Cardiac septum (tissue), 1 donor: ENCODE data around the gene TNFRSF18. TPM values are rescaled to one million over a fixed set of nuclear protein-coding genes. Genes with fewer than 3 reads are reported as not detected.

Experiments used
- DNase-seq: peaks from one replicate; pipeline ENCODE4 v3.0.0-alpha.2; 2020; ENCODE audit warnings: low spot score
- intact Hi-C: fragments of 100-400 bp; cut with DNase I; formaldehyde crosslinking; loops from one replicate; pipeline ENCODE4 v1.14.0; 2022
- total RNA-seq: library from RNA; stranded (reverse); fragmentation: NEBNext Ultra II Directional; extraction: Animal tissue kit (Norgen Biotek cat#: 25700); gene quantifications from one replicate; pipeline ENCODE4 v1.2.1, GENCODE V29; 2021
- donor health status: DM: no; HTN: no; CAD: no.

TNFRSF18 gene
- total RNA-seq, 1 donor from 2014 or later = 0.19 TPM

DNA sequence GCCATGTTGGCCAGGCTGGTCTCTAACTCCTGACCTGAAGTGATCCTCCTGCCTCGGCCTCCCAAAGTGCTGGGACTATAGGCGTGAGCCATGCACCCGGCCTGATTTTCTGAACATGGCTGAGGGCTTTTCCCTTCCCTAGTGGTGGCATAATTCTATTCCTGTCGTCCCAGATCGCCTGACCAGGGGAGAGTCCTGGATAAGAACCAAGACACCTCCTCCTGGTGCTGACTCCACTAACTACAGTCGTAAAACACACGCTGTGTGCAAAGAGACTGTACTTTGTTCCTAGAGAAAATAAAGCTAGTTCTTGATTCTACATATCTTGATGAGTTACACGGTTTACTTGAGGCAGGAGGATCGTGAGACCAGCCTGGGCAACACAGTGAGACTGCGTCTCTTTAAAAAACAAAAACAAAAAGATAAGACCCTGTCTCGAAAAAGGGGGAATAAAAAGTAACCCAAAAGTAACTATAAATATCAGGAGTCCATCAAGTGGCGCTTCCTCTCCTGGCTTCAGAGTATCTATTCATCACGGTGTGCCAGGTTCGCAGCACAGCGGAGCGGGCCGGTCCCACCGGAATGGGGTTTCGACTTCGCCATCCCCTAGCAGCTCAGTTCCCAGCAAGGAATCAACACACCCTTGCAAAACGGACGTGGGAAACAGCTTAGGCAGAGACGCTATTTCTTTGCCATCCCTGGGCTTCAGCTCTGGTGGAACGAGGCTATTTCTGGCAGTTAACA is 24.4 kb upstream of the TNFRSF18 start:
- DNase-seq = no peak
- intact Hi-C loops = loop anchor here (1.0 to 5.0 kb wide), 2 partner anchors 42 to 74 kb away; partner anchors contain the start of gene UBE2J2

DNA sequence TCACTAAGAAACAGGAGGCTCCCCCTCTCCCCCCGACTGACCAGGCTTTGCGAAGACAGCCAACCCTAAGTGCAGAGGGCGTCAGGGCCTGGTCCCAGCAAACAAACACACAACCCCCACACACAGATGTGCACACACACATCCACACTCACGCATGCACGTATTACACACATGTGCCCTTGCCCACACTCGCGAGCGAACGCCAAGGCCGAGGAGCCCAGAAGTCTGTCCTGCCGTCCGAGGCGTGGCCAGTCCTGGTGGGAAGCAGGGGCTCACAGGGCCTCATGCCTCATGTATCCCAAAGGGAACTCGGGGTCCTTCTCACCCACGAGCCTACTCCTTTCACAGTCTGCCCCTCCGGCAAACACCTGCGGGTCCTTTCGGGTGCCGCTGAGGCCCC is 23.4 kb upstream of the TNFRSF18 start:
- intact Hi-C loops = loop anchor here (5.0 kb wide), 1 partner anchor 72 kb away; no protein-coding TSS in a partner anchor
- DNase-seq = no peak

DNA sequence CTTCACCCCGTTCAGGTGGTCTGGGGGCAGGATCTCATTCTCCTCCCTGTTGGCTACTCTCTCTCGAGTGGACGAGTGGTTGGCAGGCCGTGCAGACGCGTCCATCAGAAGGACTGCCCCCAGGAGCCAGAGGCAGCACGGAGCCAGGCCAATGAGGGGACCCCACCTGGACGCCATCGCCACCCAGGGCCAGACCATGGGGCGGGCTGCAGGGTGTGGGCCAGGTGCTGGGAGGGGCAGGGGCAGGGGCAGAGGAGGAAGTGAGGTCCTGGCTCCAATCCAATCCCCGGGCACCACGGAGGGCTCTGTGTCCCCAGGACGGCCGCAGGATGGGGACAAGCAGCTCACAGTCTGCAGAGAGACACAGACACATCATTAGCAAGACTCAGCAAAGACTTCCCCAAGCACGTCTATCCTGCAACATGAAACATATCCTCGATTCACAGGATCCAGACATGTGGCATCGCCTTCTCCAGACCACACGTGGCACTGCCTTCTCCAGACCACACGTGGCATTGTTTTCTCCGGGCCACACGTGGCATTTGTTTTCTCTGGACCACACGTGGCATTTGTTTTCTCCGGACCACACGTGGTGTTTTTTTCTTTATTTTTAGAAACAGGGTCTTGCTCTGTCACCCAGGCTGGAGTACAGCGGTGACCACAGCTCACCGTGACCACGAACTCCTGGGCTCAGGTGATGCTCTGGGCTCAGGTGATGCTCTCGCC is 22.4 kb upstream of the TNFRSF18 start:
- no peak for DNase-seq

DNA sequence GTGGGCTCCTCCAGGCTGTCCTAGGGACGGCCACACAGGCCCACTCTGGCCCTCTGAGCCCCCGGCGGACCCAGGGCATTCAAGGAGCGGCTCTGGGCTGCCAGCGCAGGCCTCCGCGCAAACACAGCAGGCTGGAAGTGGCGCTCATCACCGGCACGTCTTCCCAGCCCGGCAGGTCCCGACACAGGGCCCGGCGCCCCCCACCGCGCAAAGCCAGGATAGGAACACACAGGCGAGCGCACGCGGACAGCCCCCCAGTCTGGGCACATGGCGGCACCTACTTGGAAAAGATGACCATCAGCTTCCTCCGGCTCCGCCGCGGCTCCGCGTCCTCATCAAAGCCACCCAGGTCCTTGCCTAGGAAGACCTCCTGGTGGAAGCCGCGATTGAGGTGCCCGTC is 21.8 kb upstream of the TNFRSF18 start:
- DNase-seq = no peak
- intact Hi-C loops = no loop called here

More for the DNA sequence above, 22.4 kb upstream of the TNFRSF18 start:
- intact Hi-C loops = no loop called here

DNA sequence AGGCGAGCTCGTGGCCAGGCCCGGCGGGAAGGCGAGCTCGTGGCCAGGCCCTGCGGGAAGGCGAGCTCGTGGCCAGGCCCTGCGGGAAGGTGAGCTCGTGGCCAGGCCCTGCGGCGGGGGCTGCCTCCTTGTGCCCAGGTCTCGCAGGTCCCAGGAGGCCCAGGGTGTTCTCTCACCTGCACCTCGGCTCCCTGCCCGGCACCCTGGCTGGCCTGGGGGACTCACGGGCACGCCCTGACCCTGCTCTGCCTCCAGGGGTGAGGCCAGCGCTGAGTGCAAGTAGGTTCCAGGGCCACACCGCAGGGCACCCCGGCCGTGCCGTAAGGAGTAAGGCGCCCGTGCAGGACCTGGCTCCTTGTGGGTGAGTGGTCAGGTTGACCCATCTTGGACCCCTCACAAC is 21.0 kb upstream of the TNFRSF18 start:
- intact Hi-C loops = no loop called here
- no peak for DNase-seq

DNA sequence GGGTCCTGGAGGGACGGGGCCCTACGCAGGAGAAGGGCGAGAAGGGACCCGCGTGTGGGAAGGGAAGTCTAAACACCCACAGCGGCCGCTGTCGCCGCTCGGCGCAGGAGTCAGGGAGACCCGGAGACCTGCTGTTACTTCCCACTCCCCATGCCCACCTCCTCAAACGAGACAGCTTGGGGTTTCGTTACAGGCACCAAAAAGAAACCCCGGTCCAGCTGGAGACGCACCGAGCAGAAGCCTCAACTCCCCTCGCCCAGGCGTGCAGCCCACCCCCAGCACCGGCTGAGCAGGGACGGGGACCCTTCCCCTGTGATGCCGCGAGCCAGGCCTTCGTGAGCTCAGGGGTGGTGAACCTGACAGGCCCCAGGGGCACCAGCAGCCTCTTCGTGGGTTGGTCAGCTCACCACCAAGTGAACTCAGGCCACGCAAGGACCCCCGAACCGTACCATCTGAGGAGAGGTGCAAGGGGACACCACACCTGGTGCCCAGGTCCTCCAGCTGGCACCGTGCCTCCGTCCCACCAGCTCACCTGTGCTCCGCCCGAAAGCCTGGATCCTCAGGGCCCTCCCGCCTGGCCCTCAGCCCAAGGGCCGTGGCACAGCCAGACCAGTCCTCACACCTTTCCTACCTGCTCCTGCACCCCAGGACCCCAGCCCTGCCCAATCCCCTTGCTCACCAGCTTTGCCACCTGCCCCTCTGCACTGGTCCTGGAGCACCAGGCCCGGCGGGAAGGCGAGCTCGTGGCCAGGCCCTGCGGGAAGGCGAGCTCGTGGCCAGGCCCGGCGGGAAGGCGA is 20.4 kb upstream of the TNFRSF18 start:
- intact Hi-C loops = no loop called here
- DNase-seq = no peak

DNA sequence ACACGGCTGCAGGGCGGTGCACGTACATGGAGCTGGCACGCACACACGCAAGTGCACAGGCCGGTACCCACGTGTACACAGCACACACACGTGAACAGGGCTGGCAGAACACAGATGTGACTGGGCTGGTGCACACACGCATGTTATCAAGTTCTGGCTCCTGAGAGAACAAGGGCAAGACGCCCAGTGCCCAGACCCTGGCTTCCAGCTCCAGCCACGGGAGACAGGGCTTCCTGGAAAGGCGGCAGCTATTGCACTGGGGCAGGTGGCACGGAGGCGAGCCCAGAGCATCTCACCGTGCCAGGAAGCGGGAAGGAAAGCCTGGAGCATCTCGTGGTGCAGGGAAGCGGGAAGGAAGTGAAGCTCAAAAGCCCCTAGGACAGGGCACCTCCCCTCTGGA is 19.5 kb upstream of the TNFRSF18 start:
- DNase-seq = no peak
- intact Hi-C loops = no loop called here

DNA sequence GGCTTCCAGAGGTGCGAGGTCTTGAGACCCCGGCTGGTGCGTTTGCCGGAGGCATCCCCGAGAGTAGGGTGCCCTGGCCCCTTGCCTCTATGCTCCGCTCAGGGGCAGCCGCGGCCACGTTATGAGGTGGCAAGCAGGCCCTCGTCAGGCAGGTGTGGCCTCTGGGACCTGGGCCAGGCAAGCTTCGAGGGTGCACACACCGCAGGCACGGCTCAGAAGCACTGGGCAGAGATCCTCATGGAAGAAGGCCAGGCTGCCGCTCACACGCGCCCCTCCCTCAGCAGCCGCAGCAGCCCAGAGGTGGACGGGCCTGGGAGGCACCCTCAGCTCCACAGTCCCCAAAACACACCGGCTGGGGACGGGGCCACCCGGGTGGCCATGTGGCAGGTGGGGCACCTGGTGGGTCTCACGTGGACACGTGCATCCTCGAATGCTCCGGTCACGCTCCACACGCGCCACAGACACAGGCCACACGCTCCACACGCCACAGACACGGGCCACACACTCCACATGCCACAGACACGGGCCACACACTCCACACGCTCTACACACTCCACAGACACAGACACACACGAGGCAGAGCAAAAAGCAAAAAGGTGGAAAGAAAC is 18.9 kb upstream of the TNFRSF18 start:
- no peak for DNase-seq
- intact Hi-C loops = no loop called here

DNA sequence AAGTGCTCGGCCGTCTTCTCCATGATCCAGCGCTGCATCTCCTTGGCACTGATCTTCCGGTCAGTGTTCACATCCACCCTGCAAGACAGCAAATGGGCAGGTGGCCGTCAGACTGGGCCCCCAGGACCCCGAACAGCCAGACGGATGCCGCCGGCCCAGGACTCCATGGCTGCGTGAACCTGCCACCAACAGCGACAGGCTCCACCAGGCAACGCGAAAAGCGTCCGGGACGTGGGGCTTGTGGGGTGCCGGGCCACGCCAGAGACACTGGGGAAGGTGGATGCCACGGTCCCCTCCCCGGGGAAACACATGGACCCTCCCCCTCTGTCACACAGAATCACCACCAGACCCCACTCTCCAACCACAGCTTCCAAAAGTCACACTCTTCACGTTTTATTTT is 17.5 kb upstream of the TNFRSF18 start:
- intact Hi-C loops = no loop called here
- no peak for DNase-seq

DNA sequence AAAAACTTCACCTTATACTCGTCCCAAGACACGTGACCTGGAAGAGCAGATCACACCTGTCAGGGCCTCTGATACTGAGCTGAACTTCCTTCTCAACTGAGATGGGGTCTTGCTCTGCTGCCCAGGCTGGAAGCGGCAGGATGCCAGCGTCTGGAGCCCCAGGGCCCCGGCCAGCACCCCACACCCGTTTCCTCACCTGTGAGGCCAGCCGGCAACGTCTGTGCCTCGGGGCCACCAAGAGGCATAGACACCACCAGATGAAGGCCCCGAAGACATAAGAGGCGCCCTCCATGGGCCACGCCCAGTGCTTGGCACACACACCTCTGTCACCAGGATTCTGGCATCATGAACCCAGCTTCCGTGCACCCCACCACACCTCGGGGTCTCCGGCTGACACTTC is 16.9 kb upstream of the TNFRSF18 start:
- intact Hi-C loops = no loop called here
- no peak for DNase-seq

DNA sequence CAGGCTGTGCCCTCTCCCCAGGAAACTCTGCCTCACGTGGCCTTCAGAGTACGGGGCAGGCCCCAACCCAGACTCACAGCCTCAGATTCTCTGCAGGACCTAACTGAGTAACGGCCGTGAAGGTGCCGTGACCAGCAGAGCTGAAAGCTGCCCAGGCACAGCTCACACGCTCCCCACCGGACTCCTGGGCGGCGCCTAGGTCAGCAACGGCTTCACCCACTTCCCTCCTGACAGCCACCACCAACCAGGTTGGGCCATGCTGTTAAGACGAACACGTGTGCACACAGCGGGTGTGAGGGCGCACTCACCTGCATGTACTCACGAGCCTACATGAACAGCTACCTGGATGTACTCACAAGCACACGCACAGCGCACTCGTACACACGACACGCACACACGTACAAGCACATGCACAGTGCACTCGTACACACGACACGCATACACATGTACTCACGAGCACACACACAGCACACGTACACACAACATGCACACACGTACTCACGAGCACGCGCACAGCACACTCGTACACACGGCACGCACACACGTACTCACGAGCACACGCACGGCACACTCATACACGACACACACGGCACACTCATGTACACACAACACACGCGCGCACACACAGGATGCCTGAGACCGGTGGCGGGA is 16.3 kb upstream of the TNFRSF18 start:
- intact Hi-C loops = no loop called here
- no peak for DNase-seq

DNA sequence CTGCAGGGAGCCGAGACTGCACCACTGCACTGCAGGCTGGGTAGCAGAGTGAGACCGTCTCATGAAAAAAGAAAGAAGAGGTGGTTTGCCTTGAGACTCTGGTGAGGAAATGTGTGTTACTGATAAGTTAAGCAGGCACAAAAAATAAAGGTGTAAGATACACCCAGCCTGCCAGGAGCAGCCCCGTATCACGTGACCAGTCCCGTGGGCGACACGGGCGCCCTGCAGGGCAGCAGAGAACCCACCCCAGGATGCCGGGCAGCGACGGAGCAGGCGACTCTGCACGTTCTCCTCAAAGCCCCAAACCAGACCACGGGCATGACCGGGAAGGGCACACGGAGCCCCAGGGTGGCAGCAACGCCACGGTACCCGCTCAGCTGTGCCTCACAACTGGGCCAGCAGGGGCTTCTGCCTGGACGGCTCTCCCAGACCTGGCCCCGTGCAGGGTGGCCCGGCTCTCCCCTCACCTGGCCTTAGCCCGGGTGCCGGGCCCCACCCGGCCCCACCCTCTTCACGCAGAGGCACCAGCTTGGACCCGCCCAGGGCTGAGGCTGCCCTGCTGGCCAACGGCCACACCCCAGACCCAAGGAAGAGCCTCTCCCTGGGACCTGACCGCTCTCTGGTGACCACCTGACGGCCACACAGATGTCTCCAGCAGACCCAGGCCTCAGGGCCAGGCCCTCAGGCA is 15.6 kb upstream of the TNFRSF18 start:
- intact Hi-C loops = no loop called here
- no peak for DNase-seq

DNA sequence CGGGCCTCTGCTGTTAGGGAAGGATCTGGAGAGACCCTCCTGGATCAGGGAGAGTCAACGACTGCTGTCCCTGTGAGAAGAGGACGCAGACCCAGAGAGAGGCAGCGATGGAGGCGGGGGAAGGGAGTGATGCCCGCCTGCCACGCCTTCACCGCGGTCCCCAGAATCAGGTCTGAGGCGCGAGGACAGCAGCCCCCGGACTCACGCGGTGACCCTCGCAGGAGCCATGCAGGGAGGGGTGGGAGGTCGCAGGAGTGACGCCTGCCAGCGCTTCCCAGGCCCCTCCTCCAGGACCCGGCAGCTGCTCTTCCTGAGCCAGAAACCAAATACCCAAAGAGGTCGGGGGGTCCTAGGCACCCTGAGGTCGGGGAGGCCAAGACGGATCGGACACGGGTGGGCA is 13.8 kb upstream of the TNFRSF18 start:
- intact Hi-C loops = no loop called here
- no peak for DNase-seq

DNA sequence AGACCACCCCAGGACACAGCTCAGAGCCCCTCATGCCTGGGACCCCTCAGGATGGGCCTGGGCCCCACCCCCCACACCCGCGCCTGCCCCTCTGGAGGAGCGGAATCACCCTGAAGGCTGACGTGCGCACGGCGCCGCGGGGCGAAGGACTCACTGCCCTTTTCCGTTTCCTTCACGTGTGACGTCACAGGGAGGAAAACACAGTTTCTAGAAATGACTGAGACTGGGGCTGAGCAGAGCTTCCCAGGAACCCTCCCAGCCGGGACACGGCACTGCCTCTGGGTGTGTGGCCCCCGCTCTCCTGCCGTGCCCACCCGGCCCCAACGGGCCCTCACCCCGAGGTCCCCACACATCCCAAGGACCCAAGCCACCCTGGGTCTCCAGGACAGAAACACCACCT is 12.9 kb upstream of the TNFRSF18 start:
- DNase-seq = no peak
- intact Hi-C loops = no loop called here

DNA sequence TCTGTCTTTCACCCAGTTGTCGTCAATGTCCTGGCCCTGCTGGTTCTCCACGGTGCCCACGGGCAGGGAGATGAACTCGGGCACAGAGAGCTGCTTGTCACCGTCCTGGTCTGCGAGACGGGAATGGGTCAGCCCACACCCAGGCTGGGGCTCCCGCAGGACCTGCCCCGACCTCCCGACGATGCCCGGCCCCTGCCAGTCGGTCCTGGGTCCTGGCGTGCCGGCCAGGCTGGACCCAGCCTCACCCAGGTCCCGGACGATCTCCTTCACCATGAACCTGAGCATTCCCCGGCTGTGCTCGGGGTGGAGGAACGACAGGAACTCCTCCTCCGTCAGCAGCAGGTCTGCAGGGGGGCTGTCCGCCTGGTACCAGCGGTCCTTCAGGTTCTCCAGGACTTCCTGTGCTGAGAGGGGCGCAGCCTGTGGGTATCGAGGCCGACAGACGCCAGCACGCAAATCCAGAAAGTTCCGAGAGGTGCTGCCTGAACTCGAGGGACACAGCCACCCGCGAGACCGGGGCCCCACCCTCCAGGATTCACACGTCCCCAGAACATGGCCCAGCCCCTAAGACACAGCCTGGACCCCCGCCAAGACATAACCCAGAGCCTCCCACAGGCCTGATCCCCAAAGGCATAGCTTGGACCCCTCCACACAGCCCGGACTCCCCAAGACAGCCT is 12.3 kb upstream of the TNFRSF18 start:
- intact Hi-C loops = no loop called here
- no peak for DNase-seq

DNA sequence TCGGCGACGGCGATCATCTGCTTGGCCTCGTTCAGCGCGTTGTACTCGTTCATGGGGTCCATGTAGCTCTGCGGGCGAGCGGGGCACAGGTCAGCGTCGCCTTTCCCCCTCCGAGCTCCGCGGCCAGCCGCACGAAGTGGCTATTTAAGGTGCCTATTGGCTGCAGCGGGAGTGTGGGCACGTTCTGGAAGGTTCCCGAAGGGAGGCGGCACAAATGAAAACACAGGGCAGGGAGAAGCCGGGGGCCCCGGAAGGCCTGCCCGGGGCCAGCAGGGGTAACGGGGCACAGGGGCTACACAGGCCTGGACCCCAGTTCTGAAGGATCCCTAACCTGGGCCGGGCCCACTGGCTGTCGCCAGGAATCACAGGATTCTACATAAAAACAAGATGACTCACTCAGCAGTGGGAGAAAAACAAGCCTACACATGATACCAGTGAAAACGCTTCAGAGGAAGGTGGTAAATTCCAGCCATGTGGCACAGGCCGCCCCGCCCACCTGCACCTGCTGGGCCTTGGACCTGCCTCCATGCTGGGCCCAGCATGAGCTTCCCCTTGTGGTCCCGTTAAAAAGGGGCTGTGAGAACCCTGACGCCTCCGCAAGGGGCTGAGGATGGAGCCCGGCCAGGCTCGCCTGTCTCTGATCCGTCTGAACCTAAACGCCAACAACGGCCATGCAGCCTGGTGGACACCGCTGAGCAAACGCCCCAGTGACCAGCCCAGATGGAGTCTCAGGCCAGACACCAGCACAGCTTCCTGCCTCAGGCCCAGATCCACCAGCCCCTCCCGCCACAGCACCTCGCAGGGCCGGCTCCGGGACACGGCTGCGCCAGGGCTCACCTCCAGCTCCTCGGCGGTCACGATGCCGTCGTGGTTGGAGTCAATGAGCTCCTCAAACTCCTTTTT is 11.5 kb upstream of the TNFRSF18 start:
- DNase-seq = no peak
- intact Hi-C loops = no loop called here
